SK-N-SH (cell line): ENCODE results near the gene KRTAP12-2. TPM values are rescaled to one million over a fixed set of nuclear protein-coding genes. Genes with fewer than 3 reads are reported as not detected.

ENCODE experiments used
- CTCF ChIA-PET: fragments of 300-600, 350-600 bp; formaldehyde crosslinking; extraction: SDS; loops from one replicate; lab custom pipeline; 2021; lab: Yijun Ruan, JAX
- POLR2A ChIA-PET: fragments of 350-600 bp; sonication (Branson Sonifier 250); formaldehyde crosslinking; extraction: SDS; loops from one replicate; lab custom pipeline; 2020; ENCODE audit warnings: antibody characterized with exemption, inconsistent platforms; lab: Yijun Ruan, JAX
- DNase-seq: peaks from one replicate; pipeline ENCODE4 v3.0.0; 2012
- H2AFZ ChIP-seq: fragments of 200-600 bp; sonication (generic); 2 replicates; pipeline ENCODE4 v1.8.1; 2016; ENCODE audit warnings: antibody characterized with exemption, mild to moderate bottlenecking, low read depth
- H3F3A ChIP-seq: fragments of 200-600 bp; sonication (generic); replicated peaks from 2 replicates; pipeline ENCODE3; 2016; ENCODE audit warnings: antibody characterized with exemption, mild to moderate bottlenecking; ENCODE audit not compliant: insufficient read depth
- H3K27ac ChIP-seq, 2 experiments: fragments of 200-500 bp in 1 of 2; fragments of 200-600 bp in 1 of 2; sonication (Bioruptor generic) in 1 of 2; sonication (generic), shearing (Covaris generic) in 1 of 2; 2 replicates each; pipeline versions ENCODE4 v1.5.1 to v1.6.1; 2014 to 2016; ENCODE audit warnings: low read depth in 2 of 2, inconsistent platforms in 1 of 2, low read length in 1 of 2, mild to moderate bottlenecking in 1 of 2, mixed read lengths in 1 of 2
- H3K27me3 ChIP-seq: fragments of 200-600 bp; sonication (generic), shearing (Covaris generic); 2 replicates; pipeline ENCODE4 v1.6.1; 2016; ENCODE audit warnings: mixed run types; ENCODE audit not compliant: insufficient read depth
- H3K36me3 ChIP-seq, 2 experiments: fragments of 200-500 bp in 1 of 2; fragments of 200-600 bp in 1 of 2; sonication (Bioruptor generic) in 1 of 2; sonication (generic) in 1 of 2; replicated peaks in 1 of 2; 2 replicates each; pipeline versions ENCODE3 to v1.5.1; 2014 to 2016; ENCODE audit warnings: low read length in 1 of 2, mild to moderate bottlenecking in 1 of 2; ENCODE audit not compliant: insufficient read depth in 2 of 2, control insufficient read depth in 1 of 2
- H3K4me1 ChIP-seq, 2 experiments: fragments of 200-500 bp in 1 of 2; fragments of 200-600 bp in 1 of 2; sonication (Bioruptor generic) in 1 of 2; sonication (generic), shearing (Covaris generic) in 1 of 2; 2 replicates each; pipeline versions ENCODE4 v1.5.1 to v1.6.1; 2014 to 2016; ENCODE audit warnings: low read depth in 1 of 2, low read length in 1 of 2, mixed run types in 1 of 2; ENCODE audit not compliant: insufficient read depth in 2 of 2, control insufficient read depth in 1 of 2
- H3K4me2 ChIP-seq: fragments of 200-600 bp; sonication (generic), shearing (Covaris generic); 2 replicates; pipeline ENCODE4 v1.6.1; 2017; ENCODE audit warnings: mixed run types
- H3K4me3 ChIP-seq, 2 experiments: fragments of 200-500 bp in 1 of 2; fragments of 200-600 bp in 1 of 2; sonication (Bioruptor generic) in 1 of 2; sonication (generic), shearing (Covaris generic) in 1 of 2; 2 replicates each; pipeline versions ENCODE4 v1.5.1 to v1.8.1; 2014 to 2016; ENCODE audit warnings: low read depth in 2 of 2, inconsistent platforms in 1 of 2, low read length in 1 of 2, mild to moderate bottlenecking in 1 of 2, mixed read lengths in 1 of 2, moderate library complexity in 1 of 2
- H3K79me2 ChIP-seq: fragments of 200-600 bp; sonication (generic); 2 replicates; pipeline ENCODE4 v1.8.1; 2017; ENCODE audit warnings: mild to moderate bottlenecking; ENCODE audit not compliant: insufficient read depth
- H3K9ac ChIP-seq: fragments of 200-600 bp; sonication (generic); 2 replicates; pipeline ENCODE4 v1.6.1; 2017; ENCODE audit warnings: mixed run types
- H3K9me2 ChIP-seq: fragments of 200-600 bp; sonication (generic); 2 replicates; pipeline ENCODE4 v1.6.1; 2017; ENCODE audit warnings: mixed run types
- H3K9me3 ChIP-seq: fragments of 200-600 bp; sonication (generic); 2 replicates; pipeline ENCODE4 v1.6.1; 2017; ENCODE audit warnings: mixed run types, mild to moderate bottlenecking, moderate library complexity
- H4K20me1 ChIP-seq: fragments of 200-600 bp; sonication (generic); 2 replicates; pipeline ENCODE4 v1.6.1; 2017; ENCODE audit warnings: mild to moderate bottlenecking, mixed run types; ENCODE audit not compliant: insufficient read depth
- CHD2 ChIP-seq: fragments of 150-350 bp; IDR thresholded peaks from 2 replicates; pipeline ENCODE4 v1.6.1; 2018; ENCODE audit warnings: low read length; ENCODE audit not compliant: partially characterized antibody
- CTCF ChIP-seq: fragments of 200-600 bp; sonication (generic); IDR thresholded peaks from 2 replicates; pipeline ENCODE4 v1.6.1; 2017; ENCODE audit warnings: antibody characterized with exemption, mild to moderate bottlenecking, moderate library complexity
- EP300 ChIP-seq, 2 experiments: IDR thresholded peaks; 2 replicates each; pipeline versions ENCODE4 v1.4.0 to v1.6.1; 2012; ENCODE audit warnings: borderline replicate concordance in 1 of 2, low read depth in 1 of 2, low read length in 1 of 2
- EZH2phosphoT487 ChIP-seq: fragments of 200-600 bp; sonication (generic); IDR thresholded peaks from 2 replicates; pipeline ENCODE4 v1.6.1; 2017; ENCODE audit warnings: low read depth, mixed run types, mild to moderate bottlenecking, antibody characterized with exemption, moderate library complexity, borderline replicate concordance
- FOXM1 ChIP-seq: IDR thresholded peaks from 2 replicates; pipeline ENCODE4 v1.4.0; 2012; ENCODE audit warnings: low read depth, mild to moderate bottlenecking
- GABPA ChIP-seq: IDR thresholded peaks from 2 replicates; pipeline ENCODE4 v1.4.0; 2012; ENCODE audit warnings: low read depth, mild to moderate bottlenecking
- GATA2 ChIP-seq: sonication (generic); formaldehyde crosslinking; IDR thresholded peaks from 2 replicates; pipeline ENCODE4 v1.5.0; 2020; ENCODE audit warnings: mild to moderate bottlenecking, missing genetic modification reagents
- IRF3 ChIP-seq: fragments of 150-350 bp; IDR thresholded peaks from 2 replicates; pipeline ENCODE4 v1.6.1; 2016; ENCODE audit warnings: mild to moderate bottlenecking, low read depth, low read length
- JUND ChIP-seq: IDR thresholded peaks from 2 replicates; pipeline ENCODE4 v1.4.0; 2012
- MXI1 ChIP-seq: IDR thresholded peaks from 2 replicates; pipeline ENCODE4 v1.6.1; 2012; ENCODE audit warnings: mild to moderate bottlenecking, low read depth, low read length, improper control_type of control experiment
- NFIC ChIP-seq: IDR thresholded peaks from 2 replicates; pipeline ENCODE4 v1.4.0; 2012; ENCODE audit warnings: borderline replicate concordance
- PBX3 ChIP-seq: IDR thresholded peaks from 2 replicates; pipeline ENCODE4; 2012
- POLR2AphosphoS5 ChIP-seq: IDR thresholded peaks from 2 replicates; pipeline ENCODE4 v1.6.1; 2012; ENCODE audit warnings: low read depth, low read length
- RCOR1 ChIP-seq: fragments of 150-350 bp; IDR thresholded peaks from 2 replicates; pipeline ENCODE4 v1.6.1; 2017; ENCODE audit warnings: antibody characterized with exemption, low read length
- RFX5 ChIP-seq: IDR thresholded peaks from 2 replicates; pipeline ENCODE4 v1.6.1; 2012; ENCODE audit warnings: mild to moderate bottlenecking, improper control_type of control experiment, low read length
- RXRA ChIP-seq: IDR thresholded peaks from 2 replicates; pipeline ENCODE4 v1.4.0; 2012; ENCODE audit warnings: low read depth, mild to moderate bottlenecking, borderline replicate concordance
- SIN3A ChIP-seq: IDR thresholded peaks from 2 replicates; pipeline ENCODE4 v1.6.1; 2012; ENCODE audit warnings: low read depth, mild to moderate bottlenecking, low read length, moderate library complexity, borderline replicate concordance
- TAF1 ChIP-seq: IDR thresholded peaks from 2 replicates; pipeline ENCODE4 v1.6.1; 2012; ENCODE audit warnings: low read depth, mild to moderate bottlenecking, low read length, moderate library complexity, borderline replicate concordance
- USF1 ChIP-seq: IDR thresholded peaks from 2 replicates; pipeline ENCODE4 v1.4.0; 2012; ENCODE audit warnings: low read depth, borderline replicate concordance
- USF2 ChIP-seq: fragments of 150-350 bp; IDR thresholded peaks from 2 replicates; pipeline ENCODE4 v1.6.1; 2017; ENCODE audit warnings: antibody characterized with exemption, low read length, low read depth, borderline replicate concordance
- WGBS: methylation state at CpG from one replicate; pipeline ENCODE4 v1.1.6; 2017; ENCODE audit warnings: low lambda C conversion rate; 5-methylcytosine and 5-hydroxymethylcytosine counted together
- polyA plus RNA-seq, 3 experiments: library from polyadenylated mRNA; depleted of rRNA; stranded (reverse); fragments of >200 nt; gene quantifications; 2 replicates each; pipeline ENCODE4 v1.2.3, GENCODE V29; 2012

KRTAP12-2 gene
- polyA plus RNA-seq, 1 of the 3 experiments (the other 2 are of a cell fraction), result not detected

- 12% methylated on average over 15 of the region's 15 CpGs for WGBS
- POLR2A ChIA-PET, result no interaction called here
- Histone ChIP-seq H4K20me1 (no peaks in the 10 kb centered on the region), H3K27me3 (peaks cover 7% of the 10 kb centered on the region; the same call in 1 of the 2 replicates), H2AFZ (no peak overlapping the region), H3K4me3 (no peak overlapping the region)
- DNase-seq, result no peak
- TF ChIP-seq PBX3, result no peak
- TF ChIP-seq MXI1, result no peak
- no peak for TF ChIP-seq RFX5
- no peak for TF ChIP-seq CTCF
- no peak for TF ChIP-seq RXRA
- TF ChIP-seq NFIC, result no peak
- TF ChIP-seq TAF1, result no peak
- no peak for TF ChIP-seq CHD2
- TF ChIP-seq USF2, result no peak
- no peak for TF ChIP-seq USF1
- no peak for TF ChIP-seq POLR2AphosphoS5
- no peak for TF ChIP-seq SIN3A
- TF ChIP-seq GABPA, result no peak
- TF ChIP-seq GATA2 (CRISPR knock-in tag), result no peak
- no peak for TF ChIP-seq FOXM1
- no peak for TF ChIP-seq RCOR1
- no peak for TF ChIP-seq IRF3
- no peak for TF ChIP-seq EZH2phosphoT487
- no peak for TF ChIP-seq JUND
- TF ChIP-seq EP300 (IDR thresholded peaks at IDR 0.05; ENCODE audit: borderline replicate concordance in 1 of 2, low read depth in 1 of 2, low read length in 1 of 2), result no peak
- TF ChIP-seq, all 33 proteins: peak for 0
- CTCF ChIA-PET, result no interaction called here
- Histone ChIP-seq H3K4me1 (no peaks in the 10 kb centered on the region; a peak in 1 of 4 replicates), H3K79me2 (no peaks in the 10 kb centered on the region), H3K27ac (no peak overlapping the region), H3K9me3 (0 out of 2 replicates have a peak, but pooled peaks cover 6% of the 10 kb centered on the region), H3K36me3 (no peaks in the 10 kb centered on the region), H3F3A (no peaks in the 10 kb centered on the region), H3K9ac (no peak overlapping the region), H3K4me2 (no peak overlapping the region), H3K9me2 (no peaks in the 10 kb centered on the region)
These were observed 30.3 kb downstream of the KRTAP12-2 start for GRCh38 chr21:44636209-44637017.
